Naive B cell (primary cell): ENCODE data around the gene DCTN1. TPM values are rescaled to one million over a fixed set of nuclear protein-coding genes. Genes with fewer than 3 reads are reported as not detected.
"Not testable (repeated sequence)": the region's sequence is repeated elsewhere in the genome, so short reads cannot be mapped to it uniquely, and the experiment has no call there.

Experiments used
- ATAC-seq, 2 donors: fragments of 150-1000 bp; cut with Tn5 transposase; 2 replicates each; pipeline ENCODE4 v1.10.0; 2021; ENCODE audit warnings: low read depth in 2 of 2, mild to moderate bottlenecking in 2 of 2, moderate library complexity in 2 of 2
- DNase-seq: peaks from one replicate; pipeline ENCODE4 v3.0.0; 2022
- H3K27ac Mint-ChIP-seq, 6 donors: one replicate each; pipeline ENCODE4 v1.8.0; 2020 to 2022; ENCODE audit warnings: mild to moderate bottlenecking in 6 of 6, mixed read lengths in 6 of 6, moderate library complexity in 5 of 6, inconsistent platforms in 2 of 6
- H3K27me3 Mint-ChIP-seq, 3 donors: one replicate each; pipeline ENCODE4 v1.8.0; 2021 to 2022; ENCODE audit warnings: mixed read lengths in 3 of 3, mild to moderate bottlenecking in 1 of 3
- H3K36me3 Mint-ChIP-seq, 2 donors: one replicate each; pipeline ENCODE4 v1.8.0; 2020 to 2022; ENCODE audit warnings: mixed read lengths in 2 of 2, inconsistent platforms in 1 of 2, mild to moderate bottlenecking in 1 of 2
- H3K4me1 Mint-ChIP-seq, 3 donors: one replicate each; pipeline ENCODE4 v1.8.0; 2020 to 2022; ENCODE audit warnings: mixed read lengths in 3 of 3, inconsistent platforms in 1 of 3, mild to moderate bottlenecking in 1 of 3, moderate library complexity in 1 of 3
- H3K4me3 Mint-ChIP-seq, 8 donors: one replicate each; pipeline ENCODE4 v1.8.0; 2020 to 2022; ENCODE audit warnings: mild to moderate bottlenecking in 8 of 8, mixed read lengths in 8 of 8, moderate library complexity in 8 of 8, inconsistent platforms in 2 of 8
- H3K9me3 Mint-ChIP-seq, 7 donors: one replicate each; pipeline ENCODE4 v1.8.0; 2020 to 2022; ENCODE audit warnings: mixed read lengths in 7 of 7, mild to moderate bottlenecking in 5 of 7, inconsistent platforms in 2 of 7, moderate library complexity in 1 of 7
- polyA plus RNA-seq, 6 donors: library from polyadenylated mRNA; unstranded; fragments of 300-500 nt; fragmentation: Illumina TruSeq; gene quantifications; one replicate each; pipeline ENCODE4 v1.2.3, GENCODE V29; 2021; ENCODE audit warnings: low read depth in 6 of 6

Gene DCTN1
- polyA plus RNA-seq, 6 donors from 2014 or later: 43.0 to 91.1 (median 60.2) TPM

DNA sequence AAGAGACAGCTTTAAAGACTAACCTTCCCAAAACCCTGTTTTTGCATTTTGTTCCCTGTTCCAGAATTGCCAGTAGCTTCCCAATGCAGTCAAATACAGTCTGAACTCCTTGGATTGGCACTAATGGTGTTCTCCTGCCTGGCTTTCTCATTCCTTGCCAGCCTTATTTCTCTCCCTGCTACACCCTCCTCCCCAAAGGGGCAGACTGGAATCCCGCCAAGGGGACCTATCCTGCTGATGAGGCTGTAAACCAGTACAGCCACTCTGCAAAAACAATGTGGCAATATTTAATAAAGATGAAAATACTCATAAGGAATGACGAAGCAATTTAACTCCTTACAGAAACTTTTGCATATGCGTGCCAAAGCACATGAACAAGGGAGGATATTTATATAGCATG lies 32.4 kb downstream of the DCTN1 start:
- no peaks in the 10 kb centered on the region for H3K27me3 Mint-ChIP-seq
- H3K27ac Mint-ChIP-seq: no peak overlapping the region
- no peaks in the 10 kb centered on the region for H3K36me3 Mint-ChIP-seq
- ATAC-seq: no peak
- no peaks in the 10 kb centered on the region for H3K9me3 Mint-ChIP-seq
- H3K4me3 Mint-ChIP-seq: no peak overlapping the region
- H3K4me1 Mint-ChIP-seq: no peaks in the 10 kb centered on the region
- no peak for DNase-seq

GRCh38 chr2:74347303-74347702 lies 32.8 kb downstream of the DCTN1 start:
- H3K36me3 Mint-ChIP-seq: no peaks in the 10 kb centered on the region
- H3K9me3 Mint-ChIP-seq: no peaks in the 10 kb centered on the region
- no peaks in the 10 kb centered on the region for H3K4me1 Mint-ChIP-seq
- H3K4me3 Mint-ChIP-seq: no peak overlapping the region
- ATAC-seq (no peak), DNase-seq (no peak)
- H3K27me3 Mint-ChIP-seq: no peaks in the 10 kb centered on the region
- H3K27ac Mint-ChIP-seq: no peak overlapping the region

- no peaks in the 10 kb centered on the region for H3K9me3 Mint-ChIP-seq
- no peaks in the 10 kb centered on the region for H3K4me1 Mint-ChIP-seq
- peaks cover 0 to 5% of the 10 kb centered on the region in 2 donors for H3K36me3 Mint-ChIP-seq
- DNase-seq (no peak), ATAC-seq (no peak)
- no peak overlapping the region for H3K27ac Mint-ChIP-seq
- H3K4me3 Mint-ChIP-seq: no peak overlapping the region
- no peaks in the 10 kb centered on the region for H3K27me3 Mint-ChIP-seq
These were observed 34.7 kb downstream of the DCTN1 start for GRCh38 chr2:74345272-74345943.

DNA sequence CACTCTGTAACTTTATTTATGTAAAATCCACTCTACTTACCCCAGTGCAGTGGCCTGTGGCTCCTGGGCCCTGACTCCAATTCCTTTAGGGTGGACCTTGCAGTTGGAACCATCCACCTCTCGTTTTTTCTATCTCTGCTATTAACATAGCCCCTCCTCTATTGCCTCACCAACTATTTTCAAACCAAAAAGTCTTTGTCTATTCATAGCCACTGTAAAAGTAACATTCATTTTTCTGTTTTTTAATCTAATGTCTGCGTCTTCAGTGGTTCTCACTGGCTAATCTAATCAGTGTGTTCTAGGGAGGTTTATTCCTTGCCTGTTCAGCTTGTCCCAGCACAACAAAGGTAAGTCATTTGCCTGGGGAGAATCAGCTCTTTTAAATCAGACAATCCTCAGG lies 36.8 kb downstream of the DCTN1 start, which contains the start of gene SLC4A5:
Gene SLC4A5, minus strand, starts transcription at position 101 of the 400 bp plus-strand sequence. CDS start 28,393 bp downstream, outside the sequence.
- H3K36me3 Mint-ChIP-seq: peaks cover 0 to 5% of the 10 kb centered on the region in 2 donors
- ATAC-seq: no peak
- no peak within 1 kb of the TSS for H3K27ac Mint-ChIP-seq
- H3K4me3 Mint-ChIP-seq: no peak within 1 kb of the TSS
- H3K27me3 Mint-ChIP-seq: no peaks in the 10 kb centered on the region
- DNase-seq: no peak
- H3K4me1 Mint-ChIP-seq: no peaks in the 10 kb centered on the region
- no peaks in the 10 kb centered on the region for H3K9me3 Mint-ChIP-seq

GRCh38 chr2:74336227-74336626 lies 43.9 kb downstream of the DCTN1 start:
- ATAC-seq, H3K27me3 Mint-ChIP-seq, DNase-seq, H3K9me3 Mint-ChIP-seq, H3K4me3 Mint-ChIP-seq, H3K4me1 Mint-ChIP-seq, H3K36me3 Mint-ChIP-seq: not testable (repeated sequence)
- peak overlapping the region in 1 of 6 donors; percentile 15 for H3K27ac Mint-ChIP-seq

GRCh38 chr2:74334931-74335333 lies 45.2 kb downstream of the DCTN1 start:
- no peaks in the 10 kb centered on the region for H3K27me3 Mint-ChIP-seq
- DNase-seq (peak; percentile 60), ATAC-seq (peak; percentile 59 to 68)
- peaks cover 0 to 6% of the 10 kb centered on the region in 2 donors for H3K36me3 Mint-ChIP-seq
- no peak overlapping the region for H3K4me3 Mint-ChIP-seq
- no peaks in the 10 kb centered on the region for H3K9me3 Mint-ChIP-seq
- H3K4me1 Mint-ChIP-seq: no peaks in the 10 kb centered on the region
- H3K27ac Mint-ChIP-seq: peak overlapping the region in 1 of 6 donors; percentile 34

DNA sequence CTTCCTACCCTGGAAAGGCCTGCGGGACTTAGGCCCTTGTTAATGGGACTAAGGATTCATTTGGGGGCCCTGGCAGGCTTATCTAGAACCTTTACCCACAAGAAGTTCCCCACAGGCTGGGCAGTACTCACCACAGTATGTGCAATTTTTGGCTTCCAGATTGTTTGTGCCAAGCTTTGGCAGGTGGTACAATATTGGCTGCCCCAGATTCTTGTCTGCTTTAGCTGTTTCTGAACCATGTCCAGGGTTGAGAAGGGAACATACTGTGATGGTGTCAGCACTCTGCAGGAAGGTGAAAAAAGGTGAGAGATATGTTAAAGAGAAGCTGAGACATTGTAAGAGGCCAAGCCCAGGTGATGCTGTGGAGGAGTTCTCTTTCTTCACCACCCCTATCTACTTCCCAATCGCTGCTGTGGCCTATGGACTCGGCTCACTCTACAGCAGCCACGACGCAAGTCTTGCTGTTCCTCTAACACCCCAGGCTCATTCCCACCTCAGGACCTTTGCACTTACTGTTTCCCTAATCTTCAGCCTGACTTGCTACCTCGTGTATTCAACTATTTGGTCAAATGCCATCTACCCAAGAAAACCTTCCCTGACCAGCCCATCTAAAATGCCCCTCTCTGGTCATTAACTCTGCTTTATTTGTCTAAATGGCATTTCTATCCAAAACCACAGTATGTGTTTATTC lies 46.1 kb downstream of the DCTN1 start:
- no peak for ATAC-seq
- H3K9me3 Mint-ChIP-seq: no peaks in the 10 kb centered on the region
- peaks cover 0 to 6% of the 10 kb centered on the region in 2 donors for H3K36me3 Mint-ChIP-seq
- H3K4me1 Mint-ChIP-seq: no peaks in the 10 kb centered on the region
- no peak overlapping the region for H3K27ac Mint-ChIP-seq
- DNase-seq: no peak
- H3K27me3 Mint-ChIP-seq: no peaks in the 10 kb centered on the region
- no peak overlapping the region for H3K4me3 Mint-ChIP-seq

DNA sequence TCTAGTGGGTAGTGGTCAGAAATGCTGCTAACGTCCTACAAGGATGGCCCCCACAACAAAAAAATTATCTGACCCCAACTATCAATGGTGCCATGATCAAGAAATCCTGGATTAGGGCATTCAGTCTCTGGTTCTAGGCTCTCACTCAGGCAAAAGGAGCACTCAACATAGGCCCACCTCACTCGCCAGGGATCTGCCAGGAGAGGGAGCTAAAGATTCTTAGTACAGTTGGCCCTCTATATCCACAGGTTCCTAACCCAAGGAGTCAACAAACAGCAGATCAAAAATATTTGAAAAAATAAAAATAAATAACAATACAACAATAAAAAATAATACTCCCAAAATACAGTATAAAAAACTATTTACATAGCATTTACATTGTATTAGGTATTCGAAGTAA lies 46.9 kb downstream of the DCTN1 start:
- Mint-ChIP-seq H3K9me3 (no peaks in the 10 kb centered on the region), H3K36me3 (peaks cover 0 to 6% of the 10 kb centered on the region in 2 donors)
- DNase-seq: no peak

DNA sequence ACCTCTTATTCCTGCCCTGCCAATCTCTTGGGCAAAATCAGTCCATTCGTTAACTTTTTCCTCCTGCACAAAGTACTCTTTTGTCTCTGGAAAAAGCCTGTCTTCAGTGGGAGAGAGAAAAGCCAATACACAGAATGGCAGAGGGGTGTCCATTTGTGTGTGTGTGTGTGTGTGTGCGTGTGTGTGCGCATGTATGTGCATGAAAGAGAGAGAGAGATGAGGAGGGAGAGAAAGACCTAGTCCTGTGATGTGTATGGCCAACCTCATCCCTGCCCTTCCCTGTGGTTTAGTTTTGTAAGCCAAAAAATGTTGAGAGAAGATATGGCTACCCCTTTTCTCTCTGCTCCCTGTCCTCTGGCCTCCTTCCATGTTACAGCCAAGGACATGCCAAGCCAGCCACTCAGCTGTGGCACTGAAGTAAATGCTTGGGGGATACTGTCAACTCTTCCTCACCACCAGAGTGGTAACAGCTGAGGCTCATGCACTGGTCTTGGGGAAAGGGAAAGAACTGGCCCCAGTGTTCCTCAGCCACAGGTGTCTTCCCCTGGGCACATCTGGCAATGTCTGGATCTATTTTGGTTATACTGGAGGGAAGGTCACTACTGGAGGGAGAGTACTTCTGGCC lies 47.4 kb downstream of the DCTN1 start:
- Mint-ChIP-seq H3K27me3 (no peaks in the 10 kb centered on the region), H3K4me3 (no peak overlapping the region), H3K9me3 (no peaks in the 10 kb centered on the region)

More for the DNA sequence above, 46.9 kb downstream of the DCTN1 start:
- no peak for ATAC-seq
- Mint-ChIP-seq H3K4me1 (no peaks in the 10 kb centered on the region), H3K27me3 (no peaks in the 10 kb centered on the region), H3K4me3 (no peak overlapping the region), H3K27ac (no peak overlapping the region)

DNA sequence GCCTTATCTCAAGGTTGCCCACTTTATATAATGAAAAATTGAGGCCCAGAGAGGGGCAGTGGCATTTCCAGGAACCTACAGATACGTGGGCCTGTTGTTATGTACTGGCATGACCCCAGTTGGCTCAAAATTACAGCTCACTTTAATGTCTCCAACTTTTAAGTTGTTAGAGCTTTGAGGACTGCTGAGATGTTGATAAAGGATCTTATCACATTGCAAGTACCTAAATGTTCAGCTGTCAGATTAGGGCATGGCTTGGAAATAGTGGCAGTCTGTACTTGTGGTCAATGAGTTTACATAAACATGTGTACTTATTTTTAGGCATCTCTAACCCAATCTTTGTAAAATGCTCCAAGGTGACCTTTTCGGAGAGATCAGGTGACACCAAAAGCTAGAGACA lies 51.5 kb downstream of the DCTN1 start:
- peaks cover 0 to 6% of the 10 kb centered on the region in 2 donors for H3K36me3 Mint-ChIP-seq
- H3K27ac Mint-ChIP-seq: no peak overlapping the region
- no peaks in the 10 kb centered on the region for H3K27me3 Mint-ChIP-seq
- no peaks in the 10 kb centered on the region for H3K4me1 Mint-ChIP-seq
- DNase-seq (no peak), ATAC-seq (no peak)
- no peaks in the 10 kb centered on the region for H3K9me3 Mint-ChIP-seq
- H3K4me3 Mint-ChIP-seq: no peak overlapping the region

More for the DNA sequence above, 47.4 kb downstream of the DCTN1 start:
- DNase-seq (no peak), ATAC-seq (no peak)
- no peaks in the 10 kb centered on the region for H3K4me1 Mint-ChIP-seq
- H3K27ac Mint-ChIP-seq: peak overlapping the region in 2 of 6 donors; percentile 34 to 41
- H3K36me3 Mint-ChIP-seq: peaks cover 0 to 6% of the 10 kb centered on the region in 2 donors

- DNase-seq (no peak), ATAC-seq (no peak)
- Mint-ChIP-seq H3K4me3 (no peak overlapping the region), H3K27ac (no peak overlapping the region), H3K36me3 (peaks cover 0 to 4% of the 10 kb centered on the region in 2 donors), H3K27me3 (no peaks in the 10 kb centered on the region), H3K4me1 (no peaks in the 10 kb centered on the region), H3K9me3 (no peaks in the 10 kb centered on the region)
These were observed 52.0 kb downstream of the DCTN1 start for GRCh38 chr2:74328074-74328473.

- H3K27ac Mint-ChIP-seq: no peak overlapping the region
- no peaks in the 10 kb centered on the region for H3K27me3 Mint-ChIP-seq
- no peaks in the 10 kb centered on the region for H3K9me3 Mint-ChIP-seq
- no peak for ATAC-seq
- H3K4me1 Mint-ChIP-seq: no peaks in the 10 kb centered on the region
- no peak overlapping the region for H3K4me3 Mint-ChIP-seq
- no peak for DNase-seq
- H3K36me3 Mint-ChIP-seq: no peaks in the 10 kb centered on the region
These were observed 52.5 kb downstream of the DCTN1 start for GRCh38 chr2:74327627-74328026.

DNA sequence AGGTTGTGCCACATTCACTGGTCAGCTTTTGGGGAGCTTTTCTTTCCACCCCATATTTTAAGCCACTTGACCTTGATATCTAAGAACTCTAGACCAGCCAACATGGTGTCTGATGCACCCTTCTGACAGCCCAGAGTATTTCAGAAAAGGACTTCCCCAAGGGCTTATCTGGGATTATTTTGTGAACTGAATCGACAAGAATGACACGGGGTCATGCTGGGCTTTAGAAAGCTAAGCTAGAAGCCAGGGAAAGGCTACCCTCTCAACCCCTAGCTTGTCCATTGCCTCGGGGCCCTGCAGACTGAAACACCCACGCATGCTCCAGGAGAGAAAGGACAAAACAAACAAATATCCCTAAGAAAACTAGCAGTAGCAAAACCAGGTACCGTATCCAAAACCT lies 52.9 kb downstream of the DCTN1 start:
- Mint-ChIP-seq H3K27ac (no peak overlapping the region), H3K36me3 (no peaks in the 10 kb centered on the region), H3K4me1 (no peaks in the 10 kb centered on the region), H3K27me3 (no peaks in the 10 kb centered on the region), H3K9me3 (no peaks in the 10 kb centered on the region), H3K4me3 (no peak overlapping the region)
- ATAC-seq (no peak), DNase-seq (no peak)

DNA sequence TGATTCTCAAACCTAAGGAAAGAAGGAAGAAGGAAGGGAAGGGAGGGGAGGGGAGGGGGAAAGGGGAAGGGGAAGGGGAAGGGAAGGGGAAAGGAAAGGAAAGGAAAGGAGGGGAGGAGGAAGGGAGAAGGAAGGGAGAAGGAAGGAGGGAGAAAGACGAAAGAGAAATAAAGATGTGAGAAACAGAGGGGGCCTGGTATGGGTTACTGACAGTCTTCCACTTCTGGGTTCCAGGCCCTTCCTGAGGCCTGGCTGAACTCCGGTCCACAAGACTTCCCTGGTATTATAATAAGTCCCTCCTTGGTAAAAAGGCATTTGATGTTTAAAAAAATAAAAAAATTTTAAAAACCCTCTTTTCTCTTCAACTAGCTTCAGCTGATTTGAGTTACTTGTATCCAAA lies 54.3 kb downstream of the DCTN1 start:
- DNase-seq: no peak
- Mint-ChIP-seq H3K27ac (no peak overlapping the region), H3K36me3 (no peaks in the 10 kb centered on the region), H3K4me3 (no peak overlapping the region), H3K9me3 (no peaks in the 10 kb centered on the region), H3K27me3 (no peaks in the 10 kb centered on the region), H3K4me1 (no peaks in the 10 kb centered on the region)
- no peak for ATAC-seq
